Measurements from ENCODE around the gene IZUMO1R.

GRCh38 chr11:94275961-94276360, 28.4 kb upstream of the IZUMO1R start:
- TF ChIP-seq, protein P1, sequence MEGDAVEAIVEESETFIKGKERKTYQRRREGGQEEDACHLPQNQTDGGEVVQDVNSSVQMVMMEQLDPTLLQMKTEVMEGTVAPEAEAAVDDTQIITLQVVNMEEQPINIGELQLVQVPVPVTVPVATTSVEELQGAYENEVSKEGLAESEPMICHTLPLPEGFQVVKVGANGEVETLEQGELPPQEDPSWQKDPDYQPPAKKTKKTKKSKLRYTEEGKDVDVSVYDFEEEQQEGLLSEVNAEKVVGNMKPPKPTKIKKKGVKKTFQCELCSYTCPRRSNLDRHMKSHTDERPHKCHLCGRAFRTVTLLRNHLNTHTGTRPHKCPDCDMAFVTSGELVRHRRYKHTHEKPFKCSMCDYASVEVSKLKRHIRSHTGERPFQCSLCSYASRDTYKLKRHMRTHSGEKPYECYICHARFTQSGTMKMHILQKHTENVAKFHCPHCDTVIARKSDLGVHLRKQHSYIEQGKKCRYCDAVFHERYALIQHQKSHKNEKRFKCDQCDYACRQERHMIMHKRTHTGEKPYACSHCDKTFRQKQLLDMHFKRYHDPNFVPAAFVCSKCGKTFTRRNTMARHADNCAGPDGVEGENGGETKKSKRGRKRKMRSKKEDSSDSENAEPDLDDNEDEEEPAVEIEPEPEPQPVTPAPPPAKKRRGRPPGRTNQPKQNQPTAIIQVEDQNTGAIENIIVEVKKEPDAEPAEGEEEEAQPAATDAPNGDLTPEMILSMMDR (IDR thresholded peaks at IDR 0.05 in 4 of 5, conservative IDR thresholded peaks at IDR 0.05 in 1 of 5) = no peak
- TF ChIP-seq POLR2A (IDR thresholded peaks at IDR 0.05) = no peak
